Measurements from ENCODE around the gene DLEU7. TPM values are rescaled to one million over a fixed set of nuclear protein-coding genes. Genes with fewer than 3 reads are reported as not detected.

DLEU7 gene
- total and polyA plus RNA-seq, 2 of the 8 experiments (the other 6 are each of a cell fraction or from before 2014, with no cell fraction given), result 4.9 to 5.2 TPM

DNA sequence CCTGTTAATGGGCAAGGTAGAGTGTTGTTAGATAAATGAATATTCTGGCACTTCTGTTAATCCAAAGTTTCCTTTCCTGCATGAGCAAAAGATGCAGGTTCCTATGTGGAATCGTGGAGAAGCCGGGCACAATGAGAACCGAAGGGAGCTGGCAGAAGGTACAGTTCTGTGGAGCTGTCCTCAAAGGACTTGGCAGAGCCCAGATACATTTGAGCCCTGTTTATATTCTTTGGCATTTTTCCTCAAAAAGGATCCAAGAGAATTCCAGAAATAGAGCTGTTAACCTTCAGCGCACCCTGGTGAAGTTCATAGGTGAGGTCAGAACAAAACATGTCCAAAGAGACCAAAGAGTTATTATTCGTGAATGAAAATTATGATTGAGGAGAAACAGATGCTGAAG lies 4.0 kb upstream of the DLEU7 start:
- Histone ChIP-seq H2BK15ac (ENCODE audit: low read length) (no peak overlapping the region), H3K4ac (replicated peaks; ENCODE audit: insufficient read length, low read depth, low read length) (no peak overlapping the region), H2AK5ac (ENCODE audit: low read depth, low read length) (no peak overlapping the region), H3K79me1 (ENCODE audit: low read depth, low read length) (no peaks in the 10 kb centered on the region), H3K4me2 (ENCODE audit: insufficient read depth in 1 of 2, low read depth in 2 of 2, low read length in 2 of 2) (no peak overlapping the region), H3K23me2 (ENCODE audit: low read depth, low read length) (peaks cover 7% of the 10 kb centered on the region; the same call in 1 of the 2 replicates), H3K9ac (replicated peaks in 1 of 4; ENCODE audit: extremely low read depth in 1 of 4, low read depth in 3 of 4, low read length in 3 of 4) (no peak overlapping the region), H3K4me1 (replicated peaks in 1 of 4; ENCODE audit: control insufficient read depth in 3 of 4, insufficient read depth in 4 of 4, low read length in 3 of 4) (peaks cover 2 to 18% (median 8%) of the 10 kb centered on the region in 4 experiments; a peak in 6 of 7 replicates), H3K18ac (ENCODE audit: extremely low read depth, low read length) (no peak overlapping the region), H2BK12ac (ENCODE audit: low read depth, low read length) (no peak overlapping the region), H3K14ac (ENCODE audit: insufficient read length) (no peak overlapping the region), H3K36me3 (ENCODE audit: control insufficient read depth in 2 of 4, insufficient read depth in 4 of 4, low read length in 3 of 4) (no peaks in the 10 kb centered on the region), H2BK20ac (ENCODE audit: low read length) (no peak overlapping the region), H3K56ac (replicated peaks; ENCODE audit: insufficient read length, low read depth, low read length) (no peak overlapping the region), H3K79me2 (ENCODE audit: control insufficient read depth in 1 of 2, insufficient read depth in 2 of 2, low read length in 2 of 2) (no peaks in the 10 kb centered on the region), H2BK120ac (replicated peaks; ENCODE audit: low read depth, low read length) (no peak overlapping the region), H3K9me3 (ENCODE audit: insufficient read depth in 2 of 2, low read depth in 1 of 2, low read length in 1 of 2) (no peaks in the 10 kb centered on the region), H4K91ac (replicated peaks; ENCODE audit: insufficient read length, low read length) (no peak overlapping the region), H3K4me3 (ENCODE audit: extremely low read depth in 1 of 4, insufficient read depth in 2 of 4, low read depth in 3 of 4, low read length in 4 of 4) (no peak overlapping the region), H3K23ac (ENCODE audit: insufficient read length) (no peak overlapping the region), H4K20me1 (replicated peaks in 1 of 2; ENCODE audit: control insufficient read depth in 1 of 2, insufficient read depth in 2 of 2, low read length in 2 of 2) (no peaks in the 10 kb centered on the region), H2AFZ (ENCODE audit: low read length) (no peak overlapping the region), H4K5ac (ENCODE audit: insufficient read length, low read depth, low read length) (no peak overlapping the region), H3K27me3 (replicated peaks in 1 of 4; ENCODE audit: control insufficient read depth in 3 of 4, extremely low read depth in 1 of 4, insufficient read depth in 3 of 4, low read length in 3 of 4) (peaks cover 6 to 19% (median 12%) of the 10 kb centered on the region in 4 experiments; a peak in 6 of 7 replicates), H3K27ac (ENCODE audit: low read depth, low read length) (no peak overlapping the region), H2BK5ac (ENCODE audit: low read depth, low read length) (no peak overlapping the region), H4K8ac (ENCODE audit: extremely low read depth, insufficient read depth, low read length) (no peak overlapping the region)
- DNase-seq (ENCODE audit: low read depth in 1 of 2, low spot score in 2 of 2) (no peak), FAIRE-seq (no peak)
- ChIA-PET CTCF (ENCODE audit: partially characterized antibody) (interaction anchor here (0.6 to 1.0 kb wide), 2 partner anchors 48 to 64 kb away, joined by 3 read pairs; no protein-coding TSS in a partner anchor), POLR2A (ENCODE audit: partially characterized antibody) (interaction anchor here (1.3 kb wide), 1 partner anchor 64 kb away, joined by 3 read pairs; no protein-coding TSS in a partner anchor)
- WGBS, 2 experiments (ENCODE audit: extremely low coverage in 1 of 2, insufficient coverage in 1 of 2, insufficient read length in 1 of 2, insufficient replicate concordance in 2 of 2, low coverage in 1 of 2, low lambda C conversion rate in 2 of 2, missing lambda C conversion rate in 1 of 2), result 97% methylated on average over 5 of the region's 5 CpGs; no CpG with 5 or more reads in 1 of the 2 experiments
- no peak for TF ChIP-seq E2F6 (IDR thresholded peaks at IDR 0.05)
- TF ChIP-seq EGR1 (IDR thresholded peaks at IDR 0.05; ENCODE audit: borderline replicate concordance, low read depth, low read length), result no peak
- no peak for TF ChIP-seq ASH2L (IDR thresholded peaks at IDR 0.05; ENCODE audit: low read length)
- no peak for TF ChIP-seq GABPA (IDR thresholded peaks at IDR 0.05; ENCODE audit: borderline replicate concordance, insufficient read depth, low read length)
- no peak for TF ChIP-seq JUN (IDR thresholded peaks at IDR 0.05; ENCODE audit: low read depth, low read length)

Data from H1 (cell line).